PFSK-1 (cell line): ENCODE results near the gene HS6ST3.

Experiments used
- POLR2AphosphoS5 ChIP-seq: IDR thresholded peaks from 2 replicates; pipeline ENCODE4 v1.6.1; 2012; ENCODE audit warnings: low read depth, mild to moderate bottlenecking, control low read depth, low read length, moderate library complexity
- SIN3A ChIP-seq: IDR thresholded peaks from 2 replicates; pipeline ENCODE4 v1.6.1; 2012; ENCODE audit warnings: mild to moderate bottlenecking, low read length, moderate library complexity, borderline replicate concordance; ENCODE audit not compliant: insufficient read depth
- TAF1 ChIP-seq: IDR thresholded peaks from 2 replicates; pipeline ENCODE4 v1.6.1; 2012; ENCODE audit warnings: low read length, control low read depth, borderline replicate concordance; ENCODE audit not compliant: insufficient read depth

DNA sequence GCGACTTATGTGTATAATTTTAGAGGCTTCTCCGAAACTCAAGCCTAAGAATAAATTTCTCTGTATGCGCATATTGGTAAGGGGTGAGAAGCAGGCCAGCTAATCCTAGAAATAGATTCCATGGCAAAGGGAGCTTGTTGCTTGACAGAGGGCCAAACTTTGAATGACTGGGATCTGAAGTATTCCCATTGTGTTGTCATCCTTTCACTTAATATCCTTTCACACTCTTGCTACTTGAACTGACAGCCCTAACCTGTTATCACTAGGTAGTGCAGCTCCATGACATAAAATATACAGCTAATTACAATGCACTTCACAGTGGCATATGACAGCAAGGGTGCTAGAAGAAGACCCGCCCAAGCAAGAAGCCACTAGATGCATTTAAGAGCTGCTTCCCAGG is 594.6 kb downstream of the HS6ST3 start:
- TF ChIP-seq POLR2AphosphoS5: no peak
- TF ChIP-seq SIN3A: no peak
- no peak for TF ChIP-seq TAF1
